GM21526 (cell line): Measurements from ENCODE around the gene CSAG1.
"Not testable (repeated sequence)": the region's sequence is repeated elsewhere in the genome, so short reads cannot be mapped to it uniquely, and the experiment has no call there.

ENCODE experiments used
- ATAC-seq: cut with Tn5 transposase; IDR thresholded peaks from one replicate; pipeline ENCODE4 v1.9.1; 2021; ENCODE audit warnings: moderate library complexity; ENCODE audit not compliant: unreplicated experiment, low FRiP score

The CSAG1 gene

DNA sequence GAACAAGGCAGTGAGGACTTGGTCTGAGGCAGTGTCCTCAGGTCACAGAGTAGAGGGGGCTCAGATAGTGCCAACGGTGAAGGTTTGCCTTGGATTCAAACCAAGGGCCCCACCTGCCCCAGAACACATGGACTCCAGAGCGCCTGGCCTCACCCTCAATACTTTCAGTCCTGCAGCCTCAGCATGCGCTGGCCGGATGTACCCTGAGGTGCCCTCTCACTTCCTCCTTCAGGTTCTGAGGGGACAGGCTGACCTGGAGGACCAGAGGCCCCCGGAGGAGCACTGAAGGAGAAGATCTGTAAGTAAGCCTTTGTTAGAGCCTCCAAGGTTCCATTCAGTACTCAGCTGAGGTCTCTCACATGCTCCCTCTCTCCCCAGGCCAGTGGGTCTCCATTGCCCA is 33.1 kb downstream of the CSAG1 start:
- ATAC-seq = not testable (repeated sequence)

DNA sequence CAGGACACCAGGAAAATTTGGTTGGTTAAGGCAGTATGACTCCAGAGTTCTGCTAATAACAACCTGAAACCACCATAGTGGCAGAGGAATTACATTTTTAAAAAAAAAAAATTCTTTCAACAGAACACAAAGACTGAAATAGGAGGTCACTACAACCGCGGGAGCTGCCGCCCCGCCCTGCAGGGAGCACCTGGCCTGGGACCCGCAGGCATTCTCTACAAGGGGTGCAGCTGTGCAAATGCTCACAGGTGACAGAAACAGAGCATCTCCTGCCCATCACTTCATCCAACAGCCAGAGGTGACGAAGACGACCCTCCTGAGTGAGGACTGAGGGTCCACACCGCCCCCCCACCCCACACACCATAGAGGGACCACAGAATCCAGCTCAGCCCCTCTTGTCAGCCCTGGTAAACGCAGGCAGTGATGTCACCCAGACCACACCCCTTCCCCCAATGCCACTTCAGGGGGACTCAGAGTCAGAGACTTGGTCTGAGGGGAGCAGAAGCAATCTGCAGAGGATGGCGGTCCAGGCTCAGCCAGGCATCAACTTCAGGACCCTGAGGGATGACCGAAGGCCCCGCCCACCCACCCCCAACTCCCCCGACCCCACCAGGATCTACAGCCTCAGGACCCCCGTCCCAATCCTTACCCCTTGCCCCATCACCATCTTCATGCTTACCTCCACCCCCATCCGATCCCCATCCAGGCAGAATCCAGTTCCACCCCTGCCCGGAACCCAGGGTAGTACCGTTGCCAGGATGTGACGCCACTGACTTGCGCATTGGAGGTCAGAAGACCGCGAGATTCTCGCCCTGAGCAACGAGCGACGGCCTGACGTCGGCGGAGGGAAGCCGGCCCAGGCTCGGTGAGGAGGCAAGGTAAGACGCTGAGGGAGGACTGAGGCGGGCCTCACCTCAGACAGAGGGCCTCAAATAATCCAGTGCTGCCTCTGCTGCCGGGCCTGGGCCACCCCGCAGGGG is 35.3 kb downstream of the CSAG1 start, which contains the start of gene MAGEA3:
TSS of gene MAGEA3 (plus strand) at position 843 of the 980 bp plus-strand sequence. CDS start 2,039 bp downstream, outside the sequence.
- ATAC-seq = not testable (repeated sequence)

DNA sequence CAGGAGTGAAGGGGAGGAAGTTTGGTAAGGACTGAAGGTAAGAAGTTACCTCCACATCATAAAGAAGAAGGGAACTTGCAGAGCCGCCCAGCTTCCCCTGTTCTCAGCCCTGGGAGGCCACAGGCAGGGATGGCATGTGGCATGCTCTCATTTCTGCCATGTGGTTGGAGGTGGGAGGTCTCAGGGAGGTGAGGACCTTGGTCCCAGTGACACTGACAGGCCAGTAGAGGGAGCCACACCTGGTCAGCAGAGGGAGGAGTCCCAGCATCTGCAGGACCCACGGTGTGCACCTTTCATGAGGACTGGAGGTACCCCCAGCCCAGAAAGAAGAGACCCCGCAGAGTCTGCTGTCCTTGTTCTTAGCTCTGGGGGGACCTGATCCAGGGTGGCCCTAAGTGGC is 52.5 kb downstream of the CSAG1 start:
- ATAC-seq = peak; percentile 69
